GM19463 (cell line): ENCODE results near the gene PDE9A.

Source experiments
- ATAC-seq: cut with Tn5 transposase; IDR thresholded peaks from one replicate; pipeline ENCODE4 v1.9.1; 2021; ENCODE audit warnings: mild to moderate bottlenecking, moderate library complexity; ENCODE audit not compliant: unreplicated experiment

Gene PDE9A

GRCh38 chr21:42815217-42815616, 161.8 kb downstream of the PDE9A start:
- ATAC-seq: no peak

GRCh38 chr21:42818328-42818749, 164.9 kb downstream of the PDE9A start:
- no peak for ATAC-seq

GRCh38 chr21:42819861-42820615, 166.6 kb downstream of the PDE9A start:
- no peak for ATAC-seq

- ATAC-seq: no peak
Measured at GRCh38 chr21:42820616-42821465, 167.4 kb downstream of the PDE9A start.
